AG20443 (cell line): ENCODE data around the gene WTIP.
"Not testable (repeated sequence)": the region's sequence is repeated elsewhere in the genome, so short reads cannot be mapped to it uniquely, and the experiment has no call there.

ENCODE experiments used
- DNase-seq: peaks from one replicate; pipeline ENCODE4 v3.0.0; 2012; ENCODE audit warnings: low spot score, mixed read lengths

The WTIP gene

DNA sequence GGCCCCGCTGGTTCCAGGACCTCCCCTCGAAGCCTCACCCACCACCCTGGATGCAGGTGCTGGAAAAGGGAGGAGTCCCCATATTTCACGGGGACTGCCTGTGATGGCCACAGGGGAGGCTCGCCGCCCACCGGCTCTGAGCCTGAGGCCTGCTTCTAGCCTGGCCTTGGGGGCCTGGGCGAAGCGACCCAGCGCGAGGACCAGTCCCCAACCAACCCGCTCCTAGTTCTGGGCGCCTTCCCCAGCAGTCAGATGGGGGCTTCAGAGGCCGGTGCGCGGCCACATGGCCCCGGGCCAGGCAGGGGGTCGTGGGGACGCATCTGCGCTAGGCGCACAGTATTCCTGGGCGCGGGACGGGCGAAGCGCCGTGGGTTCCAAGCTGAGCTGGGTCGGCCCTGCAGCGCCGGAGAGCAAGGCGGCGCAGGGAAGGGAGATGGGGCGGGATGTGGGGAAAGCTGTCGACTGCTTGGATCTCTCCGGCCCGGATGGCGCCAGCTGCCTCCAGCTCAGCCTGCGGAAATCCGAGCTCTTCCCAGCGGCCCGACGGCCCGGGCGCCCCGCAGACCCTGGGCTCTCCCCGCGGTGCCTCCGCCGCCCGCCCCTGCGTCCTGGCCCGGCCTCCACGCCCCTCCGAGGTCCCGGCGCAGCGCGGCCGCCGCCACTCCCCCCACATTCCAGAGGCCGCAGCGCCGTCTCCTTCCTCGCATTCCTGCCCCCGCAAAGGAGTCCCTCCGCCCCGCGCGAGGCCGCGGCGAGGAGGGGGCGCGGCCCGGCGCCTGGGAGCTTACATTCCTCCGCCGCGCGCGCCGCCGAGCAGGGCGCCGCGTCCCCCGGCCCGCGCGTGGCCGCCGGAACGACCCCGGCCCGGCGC is at the start of gene WTIP:
Gene WTIP, plus strand, starts transcription at position 788 of the 871 bp plus-strand sequence. CDS start 217 bp downstream, outside the sequence.
- DNase-seq: peak; percentile 95

GRCh38 chr19:34432797-34433196 is 48.8 kb upstream of the WTIP start:
- no peak for DNase-seq

DNA sequence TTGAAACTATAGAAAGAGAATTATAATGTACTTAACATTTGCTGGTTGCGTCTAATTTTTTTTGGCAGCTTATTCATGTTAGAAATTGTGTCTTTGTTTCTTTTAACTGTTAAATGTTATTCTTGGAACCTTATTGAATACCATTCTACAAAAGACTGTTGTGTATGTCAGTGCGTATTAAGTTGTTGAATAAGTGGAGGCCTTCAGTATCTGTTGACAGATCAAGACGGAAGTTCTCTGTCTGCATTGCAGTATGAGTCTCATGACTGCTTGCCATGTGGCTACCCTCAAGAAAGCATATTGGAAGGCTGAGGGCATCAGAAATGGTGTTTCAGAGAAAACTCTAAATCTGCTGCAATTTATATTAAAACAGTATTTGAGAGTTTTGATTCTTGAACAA is 44.8 kb upstream of the WTIP start:
- DNase-seq: no peak

DNA sequence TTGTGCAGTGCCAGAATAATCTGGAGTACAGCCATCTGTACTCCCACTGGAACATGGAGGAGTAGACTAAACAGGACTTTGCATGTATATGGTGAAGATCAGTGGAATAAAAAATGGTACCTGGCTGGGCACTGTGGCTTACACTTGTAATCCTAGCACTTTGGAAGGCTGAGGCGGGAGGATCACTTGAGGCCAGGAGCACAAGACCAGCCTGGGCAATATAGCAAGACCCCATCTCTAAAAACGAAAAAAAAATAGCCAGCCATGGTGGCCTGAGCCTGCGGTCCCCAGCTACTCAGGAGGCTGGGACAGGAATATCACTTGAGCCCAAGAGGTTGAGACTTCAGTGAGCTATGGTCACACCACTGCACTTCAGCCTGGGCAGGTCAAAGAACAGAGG is 33.4 kb upstream of the WTIP start:
- DNase-seq: no peak

DNA sequence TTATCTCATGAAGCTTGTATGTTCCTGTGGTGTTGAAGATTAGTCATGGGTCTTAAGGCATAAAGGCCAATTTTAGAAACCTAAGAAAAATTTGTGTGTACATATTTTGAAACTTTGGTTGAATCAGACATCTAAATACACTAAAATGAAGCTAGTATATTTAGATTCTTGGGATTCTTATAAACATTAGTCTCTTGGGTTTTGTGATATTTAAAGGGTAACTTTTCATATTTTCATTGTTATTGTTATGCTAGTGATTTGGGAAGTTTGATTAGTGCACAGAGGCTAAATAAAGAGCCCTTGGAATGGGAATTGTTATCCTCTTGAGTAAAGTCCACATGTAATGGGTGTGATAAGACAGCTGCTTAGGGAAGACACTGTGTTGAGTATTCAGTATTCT is 28.8 kb upstream of the WTIP start:
- no peak for DNase-seq

- DNase-seq: no peak
These were observed 27.5 kb upstream of the WTIP start for GRCh38 chr19:34454091-34454490.

- no peak for DNase-seq
These were observed 26.9 kb upstream of the WTIP start for GRCh38 chr19:34454685-34455084.

DNA sequence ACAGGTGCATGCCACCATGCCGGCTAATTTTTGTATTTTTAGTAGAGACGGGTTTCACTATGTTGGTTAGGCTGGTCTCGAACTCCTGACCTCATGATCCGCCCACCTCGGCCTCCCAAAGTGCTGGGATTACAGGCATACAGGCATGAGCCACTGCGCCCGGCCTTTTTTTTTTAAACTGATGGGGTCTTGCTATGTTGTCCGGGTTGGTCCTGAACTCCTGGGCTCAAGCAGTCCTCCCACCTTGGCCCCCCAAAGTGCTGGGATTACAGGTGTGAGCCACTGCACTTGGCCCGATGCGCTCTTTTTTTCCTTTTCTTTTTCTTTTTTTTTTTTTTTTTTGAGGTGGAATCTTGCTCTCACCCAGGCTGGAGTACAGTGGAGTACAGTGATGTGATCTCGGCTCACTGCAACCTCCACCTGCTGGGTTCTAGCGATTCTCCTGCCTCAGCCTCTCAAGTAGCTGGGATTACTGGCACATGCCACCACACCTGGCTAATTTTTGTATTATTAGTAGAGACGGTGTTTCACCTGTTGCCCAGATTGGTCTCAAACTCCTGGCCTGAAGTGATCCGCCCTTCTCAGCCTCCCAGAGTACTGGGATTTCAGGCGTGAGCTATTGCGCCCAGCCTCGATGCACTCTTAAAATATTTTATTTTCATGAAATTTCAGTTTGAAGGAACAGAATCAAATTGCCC is 25.6 kb upstream of the WTIP start:
- DNase-seq: not testable (repeated sequence)

GRCh38 chr19:34457446-34457845 is 24.1 kb upstream of the WTIP start:
- no peak for DNase-seq

- no peak for DNase-seq
These were observed 22.9 kb upstream of the WTIP start for GRCh38 chr19:34458677-34459076.

DNA sequence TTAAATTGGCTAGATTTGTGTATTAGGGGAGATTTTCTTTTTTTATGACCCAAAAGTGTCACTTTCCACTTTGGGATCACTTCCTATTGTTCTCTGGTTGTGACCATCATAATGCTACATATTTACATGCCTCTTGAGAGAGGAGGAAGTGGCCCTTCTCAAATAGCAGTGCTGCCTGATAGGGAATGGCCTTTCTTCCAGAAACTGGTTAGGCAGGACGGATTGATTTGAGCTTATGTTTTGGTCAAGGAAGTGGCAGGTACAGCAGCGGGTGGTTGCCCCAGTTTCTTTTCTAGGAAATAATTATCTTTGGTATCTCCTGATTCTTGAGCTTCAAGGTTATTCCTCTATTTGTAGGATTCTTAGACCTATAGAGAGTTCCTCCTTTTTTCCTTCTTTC is 21.9 kb upstream of the WTIP start:
- DNase-seq: no peak

GRCh38 chr19:34461375-34462100 is 20.0 kb upstream of the WTIP start:
- peak; percentile 46 for DNase-seq

- not testable (repeated sequence) for DNase-seq
These were observed 16.8 kb upstream of the WTIP start for GRCh38 chr19:34464785-34465184.

DNA sequence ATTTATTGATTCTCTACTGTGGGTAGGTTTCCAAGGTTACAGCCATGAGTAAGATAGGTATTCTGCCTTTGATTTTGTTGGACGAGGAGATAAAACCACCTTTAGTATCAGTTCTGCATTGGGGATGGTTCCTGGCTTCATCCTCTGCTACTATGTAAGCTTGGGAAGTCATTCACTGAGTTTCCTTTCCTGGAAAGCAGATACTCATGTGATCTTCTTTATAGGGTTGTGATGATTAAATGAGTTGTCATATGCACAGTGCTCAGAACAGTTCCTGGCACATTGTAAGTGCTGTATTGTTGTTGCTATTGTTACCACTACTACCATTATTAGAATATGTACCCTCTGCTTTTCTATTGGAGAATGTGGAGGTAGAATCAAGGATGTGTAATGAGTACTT is 13.1 kb upstream of the WTIP start:
- DNase-seq: no peak

- not testable (repeated sequence) for DNase-seq
These were observed 12.5 kb upstream of the WTIP start for GRCh38 chr19:34469026-34469425.

DNA sequence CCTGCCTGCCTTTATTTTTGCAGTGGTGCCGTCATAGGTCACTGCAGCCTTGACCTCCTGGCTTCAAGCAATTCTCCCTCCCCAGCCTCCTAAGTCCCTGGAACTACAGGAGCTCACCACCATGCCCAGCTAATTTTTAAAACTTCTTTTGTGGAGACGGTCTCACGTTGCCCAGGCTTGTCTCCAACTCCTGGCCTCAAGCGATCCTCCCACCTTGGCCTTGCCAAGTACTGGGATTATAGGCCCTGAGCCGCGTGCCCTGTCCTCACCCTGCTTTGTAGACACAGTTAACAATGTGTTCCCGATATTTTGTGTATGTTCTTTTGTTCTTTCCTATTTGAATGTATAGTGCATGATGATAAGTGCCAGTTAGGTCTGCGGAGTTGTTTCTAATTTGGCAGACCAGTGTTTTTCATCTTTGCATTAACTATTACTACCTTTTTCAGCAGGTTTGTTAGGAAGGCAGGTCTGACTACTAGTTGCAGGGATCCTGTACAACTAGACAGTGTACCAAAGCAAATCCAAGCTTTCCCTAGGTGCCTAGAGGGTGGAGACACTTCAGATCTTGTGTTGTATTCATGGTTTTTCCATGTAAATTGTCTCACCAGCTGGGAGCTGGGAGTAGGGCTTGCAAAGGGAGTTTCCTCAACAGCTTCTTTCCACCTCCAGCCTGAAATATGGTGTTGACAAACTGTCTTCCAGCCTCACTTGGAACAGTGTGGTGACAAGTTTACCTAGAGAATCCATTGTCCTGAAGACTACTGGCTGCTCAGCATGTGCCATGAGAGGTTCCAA is 9.5 kb upstream of the WTIP start:
- no peak for DNase-seq

DNA sequence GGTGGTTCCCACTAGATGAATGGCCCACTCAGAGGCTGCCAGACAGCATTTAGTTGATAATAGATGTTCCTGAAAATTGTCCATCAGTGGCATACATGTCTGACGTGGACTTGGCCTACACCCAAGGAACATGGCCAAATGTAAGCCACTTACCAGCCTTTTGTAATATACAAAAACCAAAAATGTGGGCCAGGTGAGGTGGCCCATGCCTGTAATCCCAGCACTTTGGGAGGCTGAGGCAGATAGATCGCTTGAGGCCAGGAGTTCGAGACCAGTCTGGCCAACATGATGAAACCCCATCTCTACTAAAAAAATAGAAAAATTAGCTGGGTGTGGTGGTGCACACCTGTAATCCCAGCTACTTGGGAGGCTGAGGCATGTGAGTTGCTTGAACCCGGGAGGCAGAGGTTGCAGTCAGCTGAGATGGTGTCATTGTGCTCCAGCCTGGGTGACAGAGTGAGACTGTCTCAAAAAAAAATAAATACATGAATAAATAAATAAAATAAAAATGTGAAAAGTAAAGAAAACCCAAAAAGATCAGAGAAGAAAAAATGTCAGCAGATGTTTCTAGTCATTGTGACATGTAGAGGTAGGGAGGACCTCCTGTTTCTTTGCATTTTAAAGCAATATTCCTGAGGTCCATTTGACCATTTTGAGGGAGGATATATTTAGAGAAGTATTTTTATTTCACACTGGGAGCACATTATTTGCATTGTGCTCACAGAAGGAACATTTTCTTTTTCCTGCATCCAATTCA is 7.1 kb upstream of the WTIP start:
- no peak for DNase-seq

DNA sequence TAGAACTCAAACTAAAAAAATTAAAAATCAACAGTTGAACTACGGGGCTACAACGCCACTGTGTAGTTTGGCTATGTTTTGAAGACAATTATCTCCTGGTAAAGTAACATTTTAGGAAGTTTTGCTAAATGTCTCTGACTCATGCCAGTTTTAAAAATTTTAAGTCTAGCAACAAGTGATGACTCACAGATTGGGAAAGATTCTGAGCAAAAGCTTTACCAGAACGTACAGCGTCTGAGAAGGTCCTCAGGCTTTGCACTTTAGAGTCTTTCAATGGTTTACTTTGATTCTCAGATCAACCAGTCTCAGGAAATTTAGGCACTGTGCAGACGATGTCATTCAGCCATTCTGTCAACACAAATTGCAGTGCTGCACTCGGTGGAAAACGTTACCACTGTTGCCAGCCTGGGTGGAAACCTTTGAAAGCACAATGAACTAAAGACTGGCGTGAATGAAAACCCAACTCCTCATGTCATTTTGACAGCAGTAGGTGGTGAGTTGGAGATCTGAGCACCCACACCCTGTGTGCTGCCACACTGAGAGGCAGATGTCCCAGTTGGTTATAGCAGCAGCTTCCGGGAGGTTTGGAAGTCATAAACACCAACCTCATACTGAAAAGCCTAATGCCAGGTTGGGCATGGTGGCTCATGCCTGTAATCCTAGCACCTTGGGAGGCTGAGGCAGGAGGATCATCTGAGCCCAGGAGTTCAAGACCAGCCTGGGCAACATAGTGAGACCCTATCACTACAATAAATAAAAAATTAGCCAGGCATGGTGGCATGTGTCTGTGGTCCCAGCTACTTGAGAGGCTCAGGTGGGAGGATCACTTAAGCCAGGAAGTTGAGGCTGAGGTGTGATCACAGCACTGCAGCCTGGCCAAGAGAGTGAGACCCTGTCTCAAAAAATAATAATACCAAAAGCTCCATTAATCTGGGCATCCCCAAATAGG is 6.3 kb upstream of the WTIP start:
- DNase-seq: peak; percentile 79

DNA sequence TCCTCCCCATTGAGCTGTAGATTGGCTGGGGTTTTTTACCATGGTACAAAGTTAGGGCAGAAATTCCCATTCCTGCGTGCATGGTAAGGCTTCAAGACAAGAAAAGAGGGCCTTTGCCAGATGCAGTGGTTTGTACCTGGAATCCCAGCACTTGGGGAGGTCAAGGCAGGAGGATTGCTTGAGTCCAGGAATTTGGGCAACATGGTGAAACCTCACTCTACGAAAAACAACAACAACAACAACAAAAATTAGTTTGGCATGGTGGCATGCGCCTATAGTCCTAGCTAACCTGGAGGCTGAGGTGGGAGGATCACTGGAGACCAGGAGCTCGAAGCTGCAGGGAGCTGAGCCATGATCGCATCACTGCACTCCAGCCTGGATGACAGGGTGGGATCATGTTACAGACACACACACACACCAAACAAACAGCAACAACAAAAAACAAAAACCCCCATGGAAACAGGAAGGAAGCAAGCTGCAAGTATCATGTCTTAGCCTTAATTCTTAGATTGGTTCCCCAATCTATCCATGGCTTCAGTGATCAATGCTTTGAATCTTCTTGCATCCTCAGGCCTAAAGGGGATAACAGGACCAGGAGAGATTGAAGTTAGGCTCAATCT is 5.5 kb upstream of the WTIP start:
- DNase-seq: no peak
